ENCODE results near the gene TMEM179. TPM values are rescaled to one million over a fixed set of nuclear protein-coding genes. Genes with fewer than 3 reads are reported as not detected.
"Not testable (repeated sequence)": the region's sequence is repeated elsewhere in the genome, so short reads cannot be mapped to it uniquely, and the experiment has no call there.

The TMEM179 gene
- total RNA-seq (2014; rRNA removed; shearing (Covaris generic)), result not detected in 2 replicates

- peaks cover 4% of the 10 kb centered on the region; the same call in 1 of the 2 replicates for H3K4me1 ChIP-seq (replicated peaks)
- no peak within 1 kb of the TSS for H3K27ac ChIP-seq
- H3K36me3 ChIP-seq, result no peaks in the 10 kb centered on the region
- no peaks in the 10 kb centered on the region for H3K9me3 ChIP-seq (replicated peaks)
- DNase-seq (ENCODE audit: low read depth in 1 of 2, low spot score in 2 of 2), result peak in 1 of 2 experiments; percentile 33
- H3K27me3 ChIP-seq (replicated peaks), result peaks cover 28% of the 10 kb centered on the region
- H3K4me3 ChIP-seq, result no peak within 1 kb of the TSS
Observed at GRCh38 chr14:104604458-104605449, at the start of gene TMEM179. Gene TMEM179, minus strand, starts transcription at chr14:104604772. Its CDS starts 31 bp downstream, at chr14:104604741.

DNA sequence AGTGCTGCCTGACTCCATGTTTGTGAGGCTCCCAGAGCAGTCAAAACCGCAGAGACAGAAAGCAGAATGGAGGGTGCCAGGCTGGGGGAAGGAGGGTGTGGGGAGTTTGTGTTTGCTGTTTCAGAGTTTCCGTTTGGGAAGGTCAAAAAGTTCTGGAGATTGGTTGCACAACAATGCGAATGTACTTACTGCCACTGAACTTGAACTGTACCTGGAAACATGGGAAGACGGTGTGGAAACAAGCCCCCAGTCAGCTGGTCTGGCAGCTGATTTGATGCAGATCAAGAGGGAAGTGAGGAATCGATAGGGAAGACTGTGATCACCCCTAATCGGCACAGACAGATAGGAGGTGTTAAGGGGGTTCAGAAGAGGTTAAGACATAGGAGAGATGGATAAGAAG is 49.5 kb upstream of the TMEM179 start:
- Histone ChIP-seq H3K27ac (no peak overlapping the region), H3K36me3 (no peaks in the 10 kb centered on the region), H3K27me3 (replicated peaks) (no peaks in the 10 kb centered on the region; the same call in 1 of the 2 replicates), H3K9me3 (replicated peaks) (peaks cover 12% of the 10 kb centered on the region), H3K4me1 (replicated peaks) (peaks cover 4% of the 10 kb centered on the region), H3K4me3 (no peak overlapping the region)
- no peak for DNase-seq (ENCODE audit: low read depth in 1 of 2, low spot score in 2 of 2)

DNA sequence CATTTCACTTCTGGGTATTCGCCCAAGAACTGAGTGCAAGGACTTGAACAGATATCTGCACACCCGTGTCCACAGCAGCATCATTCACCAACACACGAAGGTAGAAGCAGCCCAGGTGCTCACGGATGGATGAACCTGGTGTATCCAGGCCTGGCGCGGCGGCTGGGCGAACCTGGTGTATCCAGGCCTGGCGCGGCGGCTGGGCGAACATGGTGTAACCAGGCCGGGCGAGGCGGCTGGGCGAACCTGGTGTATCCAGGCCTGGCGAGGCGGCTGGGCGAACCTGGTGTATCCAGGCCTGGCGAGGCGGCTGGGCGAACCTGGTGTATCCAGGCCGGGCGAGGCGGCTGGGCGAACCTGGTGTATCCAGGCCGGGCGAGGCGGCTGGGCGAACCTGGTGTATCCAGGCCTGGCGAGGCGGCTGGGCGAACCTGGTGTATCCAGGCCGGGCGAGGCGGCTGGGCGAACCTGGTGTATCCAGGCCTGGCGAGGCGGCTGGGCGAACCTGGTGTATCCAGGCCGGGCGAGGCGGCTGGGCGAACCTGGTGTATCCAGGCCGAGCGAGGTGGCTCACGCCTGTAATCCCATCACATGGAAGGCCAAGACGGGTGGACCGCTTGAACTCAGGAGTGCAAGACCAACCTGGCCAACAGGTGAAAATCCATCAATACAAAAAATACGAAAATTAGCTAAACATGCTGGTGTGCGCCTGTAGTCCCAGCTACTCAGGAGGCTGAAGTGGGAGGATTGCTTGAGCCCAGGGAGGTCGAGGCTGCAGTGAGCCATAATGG is 48.8 kb upstream of the TMEM179 start:
- peaks cover 12% of the 10 kb centered on the region for H3K9me3 ChIP-seq (replicated peaks)
- not testable (repeated sequence) for H3K36me3 ChIP-seq; H3K4me1 ChIP-seq (replicated peaks); H3K27me3 ChIP-seq (replicated peaks); H3K4me3 ChIP-seq; DNase-seq (ENCODE audit: low read depth in 1 of 2, low spot score in 2 of 2); H3K27ac ChIP-seq

- H3K27ac ChIP-seq, result no peak overlapping the region
- H3K27me3 ChIP-seq (replicated peaks), result no peaks in the 10 kb centered on the region; the same call in 1 of the 2 replicates
- DNase-seq (ENCODE audit: low read depth in 1 of 2, low spot score in 2 of 2), result no peak
- peaks cover 12% of the 10 kb centered on the region for H3K9me3 ChIP-seq (replicated peaks)
- no peak overlapping the region for H3K4me3 ChIP-seq
- H3K4me1 ChIP-seq (replicated peaks), result peaks cover 4% of the 10 kb centered on the region
- H3K36me3 ChIP-seq, result no peaks in the 10 kb centered on the region
Observed at GRCh38 chr14:104652386-104652785, 47.8 kb upstream of the TMEM179 start.

DNA sequence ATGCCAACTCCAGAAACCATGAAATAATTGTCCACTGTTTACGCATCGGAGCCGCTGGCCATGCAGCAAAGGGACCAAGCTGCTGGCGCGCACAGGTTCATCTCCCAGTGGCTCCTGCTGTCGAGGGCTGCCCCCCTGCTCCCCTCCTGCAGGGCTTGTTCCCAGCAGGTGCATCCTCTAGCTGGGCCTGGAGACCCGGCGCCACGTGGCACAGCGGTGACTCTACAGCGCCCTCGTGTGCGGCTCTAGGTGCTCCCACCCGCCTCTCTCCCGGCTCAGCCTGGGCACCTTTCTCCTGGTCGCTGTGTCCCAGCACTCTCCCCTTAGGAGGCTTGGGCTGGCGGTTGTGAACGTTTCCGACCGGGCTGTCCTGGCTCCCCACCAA is 47.3 kb upstream of the TMEM179 start:
- no peak for DNase-seq (ENCODE audit: low read depth in 1 of 2, low spot score in 2 of 2)
- Histone ChIP-seq H3K4me3 (no peak overlapping the region), H3K27ac (no peak overlapping the region), H3K36me3 (no peaks in the 10 kb centered on the region), H3K27me3 (replicated peaks) (no peaks in the 10 kb centered on the region; the same call in 1 of the 2 replicates), H3K4me1 (replicated peaks) (peaks cover 4% of the 10 kb centered on the region), H3K9me3 (replicated peaks) (peaks cover 12% of the 10 kb centered on the region)

DNA sequence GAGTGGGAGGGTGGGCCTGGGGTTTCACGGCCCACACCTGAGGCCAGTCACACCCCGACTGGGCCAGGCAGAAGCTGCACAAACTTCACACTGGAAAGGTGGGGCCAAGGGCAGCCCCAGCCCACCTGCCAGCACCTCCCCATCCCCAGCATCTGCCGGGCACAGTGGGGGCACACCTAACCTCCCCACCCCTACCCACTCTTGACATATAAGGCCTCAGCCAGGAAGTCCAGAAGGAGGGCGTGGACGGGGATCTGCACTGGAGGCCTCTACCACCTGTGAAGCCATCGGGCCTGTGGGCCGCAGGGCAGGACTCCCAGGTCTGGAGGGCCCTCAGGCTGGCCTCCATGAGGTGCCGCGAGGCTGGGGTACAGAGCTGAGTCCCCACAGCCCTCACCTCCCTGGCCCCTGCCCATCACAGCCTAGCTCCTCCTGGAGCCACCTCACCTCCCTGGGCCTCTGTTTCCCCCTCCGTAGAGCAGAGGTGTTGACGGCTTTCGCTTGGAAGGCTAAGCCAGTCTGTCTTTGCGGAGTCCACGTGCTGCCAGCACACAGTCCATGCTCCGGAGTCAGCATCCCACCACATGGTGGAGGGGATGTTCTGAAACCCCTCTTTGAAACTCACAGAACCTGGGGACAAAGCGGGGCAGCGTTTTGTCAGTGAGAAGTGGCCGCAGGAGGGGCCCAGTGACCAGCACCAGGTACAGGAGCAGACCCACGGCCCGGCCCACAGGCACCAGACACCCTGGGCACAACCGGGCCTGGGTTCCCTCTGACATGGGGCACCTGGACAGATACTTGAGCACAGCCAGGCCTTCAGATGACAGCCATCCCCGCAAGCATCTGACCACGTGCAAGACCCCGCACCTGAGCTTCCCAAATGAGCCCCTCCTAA is 46.7 kb upstream of the TMEM179 start:
- Histone ChIP-seq H3K4me1 (replicated peaks) (peaks cover 4% of the 10 kb centered on the region), H3K27ac (no peak overlapping the region), H3K27me3 (replicated peaks) (no peaks in the 10 kb centered on the region; the same call in 1 of the 2 replicates), H3K9me3 (replicated peaks) (peaks cover 12% of the 10 kb centered on the region), H3K4me3 (no peak overlapping the region), H3K36me3 (no peaks in the 10 kb centered on the region)
- DNase-seq (ENCODE audit: low read depth in 1 of 2, low spot score in 2 of 2), result no peak

- peak; percentile 52 to 65 for DNase-seq (ENCODE audit: low read depth in 1 of 2, low spot score in 2 of 2)
- no peaks in the 10 kb centered on the region; the same call in 1 of the 2 replicates for H3K27me3 ChIP-seq (replicated peaks)
- peaks cover 13% of the 10 kb centered on the region for H3K9me3 ChIP-seq (replicated peaks)
- H3K27ac ChIP-seq, result no peak overlapping the region
- H3K36me3 ChIP-seq, result no peaks in the 10 kb centered on the region
- H3K4me3 ChIP-seq, result peak overlapping the region; percentile 27
- peaks cover 4% of the 10 kb centered on the region for H3K4me1 ChIP-seq (replicated peaks)
Observed at GRCh38 chr14:104650057-104650980, 45.7 kb upstream of the TMEM179 start.

GRCh38 chr14:104647467-104648043 is 43.0 kb upstream of the TMEM179 start:
- Histone ChIP-seq H3K27me3 (replicated peaks) (no peaks in the 10 kb centered on the region; the same call in 1 of the 2 replicates), H3K27ac (no peak overlapping the region), H3K4me3 (no peak overlapping the region), H3K9me3 (replicated peaks) (peaks cover 7% of the 10 kb centered on the region), H3K36me3 (no peaks in the 10 kb centered on the region), H3K4me1 (replicated peaks) (peaks cover 4% of the 10 kb centered on the region)
- no peak for DNase-seq (ENCODE audit: low read depth in 1 of 2, low spot score in 2 of 2)

GRCh38 chr14:104644656-104645378 is 40.2 kb upstream of the TMEM179 start:
- Histone ChIP-seq H3K9me3 (replicated peaks) (peaks cover 6% of the 10 kb centered on the region; the same call in 1 of the 2 replicates), H3K27me3 (replicated peaks) (no peaks in the 10 kb centered on the region; the same call in 1 of the 2 replicates), H3K36me3 (no peaks in the 10 kb centered on the region), H3K4me3 (no peak overlapping the region), H3K4me1 (replicated peaks) (0 out of 2 replicates have a peak, but pooled peaks cover 3% of the 10 kb centered on the region), H3K27ac (no peak overlapping the region)
- no peak for DNase-seq (ENCODE audit: low read depth in 1 of 2, low spot score in 2 of 2)

DNA sequence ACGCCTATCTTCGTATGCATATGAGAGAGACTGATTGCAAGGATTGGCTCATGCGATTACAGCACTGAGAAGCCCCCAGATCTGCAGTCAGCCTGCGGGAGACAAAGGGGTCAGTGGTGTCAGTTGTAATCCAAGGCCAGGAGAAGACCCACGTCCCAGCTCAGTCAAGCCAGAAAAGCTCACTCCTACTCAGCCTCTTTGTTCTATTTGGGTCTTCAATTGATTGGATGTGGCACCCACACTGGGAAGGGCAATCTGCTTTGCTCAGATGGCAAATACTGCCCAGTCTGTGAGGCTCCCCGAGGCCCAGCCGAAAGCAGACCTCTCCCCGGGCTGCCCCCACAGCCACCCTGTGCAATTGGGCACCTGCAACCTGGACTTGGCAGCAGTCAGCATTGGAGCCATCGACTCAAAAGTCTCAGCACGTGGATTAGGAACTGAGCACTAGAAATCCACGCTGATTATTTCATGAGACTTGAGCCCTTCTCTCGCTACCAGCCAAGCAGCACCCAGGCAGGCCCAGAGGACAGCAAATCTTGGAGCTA is 39.6 kb upstream of the TMEM179 start:
- DNase-seq (ENCODE audit: low read depth in 1 of 2, low spot score in 2 of 2), result no peak
- H3K27ac ChIP-seq, result no peak overlapping the region
- H3K4me3 ChIP-seq, result no peak overlapping the region
- H3K4me1 ChIP-seq (replicated peaks), result 0 out of 2 replicates have a peak, but pooled peaks cover 3% of the 10 kb centered on the region
- no peaks in the 10 kb centered on the region for H3K27me3 ChIP-seq (replicated peaks)
- peaks cover 6% of the 10 kb centered on the region; the same call in 1 of the 2 replicates for H3K9me3 ChIP-seq (replicated peaks)
- H3K36me3 ChIP-seq, result no peaks in the 10 kb centered on the region

- H3K9me3 ChIP-seq (replicated peaks), result peaks cover 6% of the 10 kb centered on the region; the same call in 1 of the 2 replicates
- H3K4me1 ChIP-seq (replicated peaks), result 0 out of 2 replicates have a peak, but pooled peaks cover 3% of the 10 kb centered on the region
- no peaks in the 10 kb centered on the region for H3K36me3 ChIP-seq
- H3K27ac ChIP-seq, result no peak overlapping the region
- DNase-seq (ENCODE audit: low read depth in 1 of 2, low spot score in 2 of 2), result no peak
- H3K27me3 ChIP-seq (replicated peaks), result peaks cover under 1% of the 10 kb centered on the region
- no peak overlapping the region for H3K4me3 ChIP-seq
Observed at GRCh38 chr14:104643306-104643705, 38.7 kb upstream of the TMEM179 start.
